HepG2 (cell line): ENCODE results near the gene OLFM1. TPM values are rescaled to one million over a fixed set of nuclear protein-coding genes. Genes with fewer than 3 reads are reported as not detected.
A peak's percentile ranks its signal among the peaks of the same experiment; 100 is the strongest.

ENCODE experiments used
- ATAC-seq: fragments of 200-7000 bp; cut with Tn5 transposase; 3 replicates; pipeline ENCODE4 v1.9.1; 2020; ENCODE audit warnings: mild to moderate bottlenecking, moderate library complexity
- BruUV-seq: library from RNA; stranded (reverse); fragments of 400-500 nt; replicated peaks from 2 replicates; lab custom pipeline; 2021; lab: Mats Ljungman, UMichigan
- CTCF ChIA-PET: fragments of 300-600 bp; formaldehyde crosslinking; extraction: SDS; loops from one replicate; lab custom pipeline; 2021; ENCODE audit warnings: low total read pairs, inconsistent platforms, low intra/inter-chr PET ratio; lab: Yijun Ruan, JAX
- POLR2A ChIA-PET: fragments of 350-600 bp; sonication (Branson Sonifier 250); formaldehyde crosslinking; loops from one replicate; lab custom pipeline; 2020; ENCODE audit warnings: antibody characterized with exemption, inconsistent platforms; lab: Yijun Ruan, JAX
- DNase-seq: peaks from one replicate; pipeline ENCODE4 v3.0.0-alpha.2; 2015; ENCODE audit warnings: low spot score
- FAIRE-seq: peaks from 3 replicates; lab custom pipeline; 2011; peaks lifted over from hg19 to GRCh38; lab: Jason Lieb, UNC
- H2AFZ ChIP-seq: one replicate; pipeline ENCODE4 v1.6.1; 2011; ENCODE audit warnings: low read length, inconsistent platforms
- H3K27ac ChIP-seq: fragments of 300-600 bp; 3 replicates; pipeline ENCODE4 v1.8.0; 2011; ENCODE audit warnings: mixed run types, mild to moderate bottlenecking, mixed read lengths, low read length, inconsistent platforms; ENCODE audit not compliant: insufficient read depth; ENCODE audit errors: extremely low read length
- H3K27me3 ChIP-seq, 2 experiments: fragments of 200-600 bp in 1 of 2; 2 replicates in 1 of 2; 3 replicates in 1 of 2; pipeline versions ENCODE4 v1.6.0 to v1.8.0; 2011; ENCODE audit warnings: low read length in 2 of 2, mild to moderate bottlenecking in 2 of 2, moderate library complexity in 2 of 2, inconsistent platforms in 1 of 2; ENCODE audit not compliant: insufficient read depth in 2 of 2, control insufficient read depth in 1 of 2
- H3K36me3 ChIP-seq, 2 experiments: fragments of 200-600 bp in 1 of 2; replicated peaks in 1 of 2; 2 replicates in 1 of 2; 3 replicates in 1 of 2; pipeline versions ENCODE4 v1.5.1 to v1.8.0; 2011; ENCODE audit warnings: low read length in 2 of 2, inconsistent platforms in 1 of 2; ENCODE audit not compliant: insufficient read depth in 2 of 2, control insufficient read depth in 1 of 2
- H3K4me1 ChIP-seq: 2 replicates; pipeline ENCODE4 v1.5.1; 2012; ENCODE audit warnings: low read length, inconsistent platforms; ENCODE audit not compliant: insufficient read depth
- H3K4me2 ChIP-seq: 2 replicates; pipeline ENCODE4 v1.6.0; 2011; ENCODE audit warnings: low read depth, low read length, inconsistent platforms
- H3K4me3 ChIP-seq, 3 experiments: fragments of 200-600 bp in 1 of 3; sonication (generic), shearing (Covaris generic) in 1 of 3; replicated peaks in 1 of 3; 2 replicates each; pipeline ENCODE4 v1.5.1; 2011 to 2016; ENCODE audit warnings: low read length in 3 of 3, inconsistent platforms in 2 of 3, low read depth in 2 of 3, mild to moderate bottlenecking in 2 of 3, control low read depth in 1 of 3, mixed read lengths in 1 of 3; ENCODE audit not compliant: insufficient read depth in 1 of 3
- H3K79me2 ChIP-seq: one replicate; pipeline ENCODE4 v1.6.1; 2011; ENCODE audit warnings: low read length, inconsistent platforms; ENCODE audit not compliant: insufficient read depth
- H3K9ac ChIP-seq: 2 replicates; pipeline ENCODE4 v1.6.0; 2011; ENCODE audit warnings: mild to moderate bottlenecking, low read depth, low read length, inconsistent platforms; ENCODE audit not compliant: insufficient read depth
- H3K9me3 ChIP-seq: 2 replicates; pipeline ENCODE4 v1.5.1; 2012; ENCODE audit warnings: mild to moderate bottlenecking, low read length
- H4K20me1 ChIP-seq: 2 replicates; pipeline ENCODE4 v1.6.0; 2011; ENCODE audit warnings: inconsistent platforms, mild to moderate bottlenecking, low read length, moderate library complexity; ENCODE audit not compliant: insufficient read depth
- CBX5 ChIP-seq: sonication (generic); formaldehyde crosslinking; IDR thresholded peaks from 2 replicates; pipeline ENCODE4 v1.4.0; 2020; ENCODE audit warnings: missing genetic modification reagents, borderline replicate concordance
- CENPX ChIP-seq: sonication (generic); formaldehyde crosslinking; IDR thresholded peaks from 2 replicates; pipeline ENCODE4 v1.9.0; 2021; ENCODE audit warnings: mild to moderate bottlenecking, missing genetic modification reagents, moderate library complexity
- DPF2 ChIP-seq: sonication (generic); formaldehyde crosslinking; IDR thresholded peaks from 2 replicates; pipeline ENCODE4 v1.4.0; 2020; ENCODE audit warnings: mild to moderate bottlenecking, low read depth, missing genetic modification reagents, borderline replicate concordance
- KDM5B ChIP-seq: sonication (generic); formaldehyde crosslinking; IDR thresholded peaks from 2 replicates; pipeline ENCODE4 v1.4.0; 2020; ENCODE audit warnings: missing genetic modification reagents, mild to moderate bottlenecking, borderline replicate concordance
- MLX ChIP-seq: IDR thresholded peaks from 2 replicates; pipeline ENCODE4 v1.6.1; 2016
- MXD4 ChIP-seq: IDR thresholded peaks from 2 replicates; pipeline ENCODE4 v1.6.1; 2016; ENCODE audit warnings: mild to moderate bottlenecking, missing biosample characterization, missing genetic modification reagents
- MXI1 ChIP-seq: IDR thresholded peaks from 3 replicates; pipeline ENCODE4 v1.6.1; 2012; ENCODE audit warnings: low read depth, low read length, inconsistent platforms, borderline replicate concordance
- SP4 ChIP-seq: sonication (generic); formaldehyde crosslinking; IDR thresholded peaks from 2 replicates; pipeline ENCODE4 v1.8.1; 2023; ENCODE audit warnings: mild to moderate bottlenecking, missing genetic modification reagents
- SSRP1 ChIP-seq: IDR thresholded peaks from 2 replicates; pipeline ENCODE4 v1.6.1; 2016; ENCODE audit warnings: control low read depth
- TBX2 ChIP-seq: sonication (generic); formaldehyde crosslinking; IDR thresholded peaks from 2 replicates; pipeline ENCODE4 v1.5.0; 2020; ENCODE audit warnings: missing genetic modification reagents, mild to moderate bottlenecking, borderline replicate concordance
- ZMYM2 ChIP-seq: sonication (generic); formaldehyde crosslinking; IDR thresholded peaks from 2 replicates; pipeline ENCODE4 v1.8.0; 2022; ENCODE audit warnings: mild to moderate bottlenecking, missing genetic modification reagents
- ZNF205 ChIP-seq: IDR thresholded peaks from 2 replicates; pipeline ENCODE4 v1.6.1; 2018; ENCODE audit warnings: missing biosample characterization, missing genetic modification reagents
- ZNF253 ChIP-seq: sonication (generic); formaldehyde crosslinking; IDR thresholded peaks from 2 replicates; pipeline ENCODE4 v1.8.0; 2022; ENCODE audit warnings: mild to moderate bottlenecking, missing genetic modification reagents, borderline replicate concordance
- ZNF503 ChIP-seq: sonication (generic); formaldehyde crosslinking; IDR thresholded peaks from 2 replicates; pipeline ENCODE4 v1.4.0; 2020; ENCODE audit warnings: missing genetic modification reagents
- ZNF619 ChIP-seq: sonication (generic); formaldehyde crosslinking; IDR thresholded peaks from 2 replicates; pipeline ENCODE4 v1.4.0; 2020; ENCODE audit warnings: mild to moderate bottlenecking, missing genetic modification reagents
- ZUFSP ChIP-seq: sonication (generic); formaldehyde crosslinking; IDR thresholded peaks from 2 replicates; pipeline ENCODE4 v1.9.0; 2021; ENCODE audit warnings: missing genetic modification reagents, mild to moderate bottlenecking, borderline replicate concordance
- WGBS: methylation state at CpG from one replicate; pipeline ENCODE4 v1.1.6; 2017; ENCODE audit warnings: low lambda C conversion rate; 5-methylcytosine and 5-hydroxymethylcytosine counted together
- in situ Hi-C: cut with HindIII; loops from 2 replicates; pipeline ENCODE4 v1.10.0; 2017; ENCODE audit warnings: low pct_unique_long_range_greater_than_20kb; ENCODE audit not compliant: extremely low pct_ligation_motif_present
- intact Hi-C: fragments of 100-400 bp; cut with micrococcal nuclease; formaldehyde crosslinking; loops from one replicate; pipeline ENCODE4 v1.10.0; 2022; ENCODE audit not compliant: unreplicated experiment
- polyA plus RNA-seq, 8 experiments: library from polyadenylated mRNA; depleted of rRNA in 3 of 8; stranded (reverse) in 7 of 8; unstranded in 1 of 8; fragments of >200 nt; fragmentation: Illumina TruSeq in 4 of 8; extraction: Trizol in 4 of 8; gene quantifications; 2 replicates each; pipeline versions ENCODE4 v1.2.1 to v1.2.3, GENCODE V29; 2011 to 2016; ENCODE audit warnings: low read depth in 4 of 8, missing spikeins in 1 of 8, mixed read lengths in 1 of 8; ENCODE audit not compliant: insufficient read depth in 1 of 8
- total RNA-seq, 5 experiments: library from RNA; depleted of rRNA; stranded (reverse); fragments of >200 nt; fragmentation: Illumina TruSeq; extraction: Trizol; gene quantifications; 2 replicates each; pipeline ENCODE4 v1.2.3, GENCODE V29; 2016; ENCODE audit warnings: low read depth in 1 of 5

Gene OLFM1
- total and polyA plus RNA-seq, 2 of the 13 experiments (the other 11 are each of a cell fraction or from before 2014, with no cell fraction given): not detected

GRCh38 chr9:135085830-135086546, 1.5 kb upstream of the OLFM1 start:
- CTCF ChIA-PET: interaction anchor here (2.8 to 3.2 kb wide), 2 partner anchors 257 to 326 kb away, joined by 38 to 62 read pairs; no protein-coding TSS in a partner anchor
- FAIRE-seq (peak; percentile 85), DNase-seq (peak; percentile 96), ATAC-seq (peak; percentile 95)
- H3K27me3 ChIP-seq: peaks cover 6 to 74% of the 10 kb centered on the region in 2 experiments
- no peaks in the 10 kb centered on the region for H4K20me1 ChIP-seq
- intact Hi-C loops (loop anchor here (2.0 kb wide), 1 partner anchor 327 kb away; no protein-coding TSS in a partner anchor), in situ Hi-C loops (loop anchor here (5.0 kb wide), 2 partner anchors 261 to 326 kb away; no protein-coding TSS in a partner anchor)
- no peak overlapping the region for H3K9ac ChIP-seq
- H3K9me3 ChIP-seq: no peaks in the 10 kb centered on the region
- H3K27ac ChIP-seq: no peak overlapping the region
- POLR2A ChIA-PET: no interaction called here
- peaks cover 29% of the 10 kb centered on the region for H3K4me1 ChIP-seq
- WGBS: 9% methylated on average over 18 of the region's 30 CpGs
- BruUV-seq: no TSS peak
- no peak overlapping the region for H2AFZ ChIP-seq
- H3K4me2 ChIP-seq: peak overlapping the region; percentile 59
- no peak overlapping the region; a peak in 1 of 6 replicates for H3K4me3 ChIP-seq
- no peaks in the 10 kb centered on the region for H3K79me2 ChIP-seq
- no peaks in the 10 kb centered on the region for H3K36me3 ChIP-seq
- no peak for TF ChIP-seq ZNF253 (CRISPR knock-in tag)
- peak; percentile 67; the same call in 1 of the 2 replicates for TF ChIP-seq CBX5 (CRISPR knock-in tag)
- TF ChIP-seq MXD4 (CRISPR knock-in tag): 0 out of 2 replicates have a peak, but pooled peaks have one; percentile 51
- no peak for TF ChIP-seq SP4
- no peak for TF ChIP-seq ZMYM2 (CRISPR knock-in tag)
- no peak for TF ChIP-seq ZNF619 (CRISPR knock-in tag)
- TF ChIP-seq ZNF503 (CRISPR knock-in tag): peak; percentile 65; the same call in 1 of the 2 replicates
- no peak for TF ChIP-seq CENPX (CRISPR knock-in tag)
- TF ChIP-seq MXI1: peak; percentile 36; the same call in 1 of the 3 replicates
- TF ChIP-seq SSRP1 (CRISPR knock-in tag): no peak
- TF ChIP-seq DPF2 (CRISPR knock-in tag): 0 out of 2 replicates have a peak, but pooled peaks have one; percentile 31
- TF ChIP-seq ZUFSP (CRISPR knock-in tag): no peak
- peak; percentile 79 for TF ChIP-seq MLX
- TF ChIP-seq TBX2 (CRISPR knock-in tag): peak; percentile 98
- TF ChIP-seq ZNF205: peak; percentile 66; the same call in 1 of the 2 replicates
- peak; percentile 47; the same call in 1 of the 2 replicates for TF ChIP-seq KDM5B
